GM23338 (cell line): ENCODE measurements around the gene CAPN14. TPM values are rescaled to one million over a fixed set of nuclear protein-coding genes. Genes with fewer than 3 reads are reported as not detected.

Experiments
- ATAC-seq: fragments of 200-7000 bp; cut with Tn5 transposase; 3 replicates; pipeline ENCODE4 v1.9.1; 2020
- DNase-seq: peaks from one replicate; pipeline ENCODE4 v3.0.0-alpha.2; 2015; ENCODE audit warnings: low spot score
- H2AFZ ChIP-seq: fragments of 200-600 bp; sonication (generic); 2 replicates; pipeline ENCODE4 v1.8.0; 2016; ENCODE audit warnings: antibody characterized with exemption, mild to moderate bottlenecking, moderate library complexity
- H3F3A ChIP-seq: fragments of 200-600 bp; sonication (generic); replicated peaks from 2 replicates; pipeline ENCODE4 v1.8.0; 2017; ENCODE audit warnings: antibody characterized with exemption, mixed run types, low read depth
- H3K27ac ChIP-seq: fragments of 200-600 bp; sonication (generic); 2 replicates; pipeline ENCODE4 v1.6.1; 2016; ENCODE audit warnings: low read depth
- H3K27me3 ChIP-seq: fragments of 200-600 bp; sonication (generic); 2 replicates; pipeline ENCODE4 v1.8.0; 2016; ENCODE audit warnings: mild to moderate bottlenecking, mixed run types, moderate library complexity; ENCODE audit not compliant: insufficient read depth
- H3K36me3 ChIP-seq: fragments of 200-600 bp; sonication (generic); 2 replicates; pipeline ENCODE4 v1.8.0; 2016; ENCODE audit warnings: mild to moderate bottlenecking; ENCODE audit not compliant: insufficient read depth
- H3K4me1 ChIP-seq: fragments of 200-600 bp; sonication (generic); 2 replicates; pipeline ENCODE4 v1.8.0; 2016; ENCODE audit warnings: mild to moderate bottlenecking, moderate library complexity; ENCODE audit not compliant: insufficient read depth
- H3K4me2 ChIP-seq: fragments of 200-600 bp; sonication (generic); 2 replicates; pipeline ENCODE4 v1.7.1; 2017; ENCODE audit warnings: mixed run types
- H3K4me3 ChIP-seq: fragments of 200-600 bp; sonication (generic); 2 replicates; pipeline ENCODE4 v1.6.1; 2016; ENCODE audit warnings: mixed run types
- H3K79me2 ChIP-seq: fragments of 200-600 bp; sonication (generic); replicated peaks from 2 replicates; pipeline ENCODE4 v1.8.0; 2017; ENCODE audit warnings: mild to moderate bottlenecking; ENCODE audit not compliant: insufficient read depth
- H3K9me2 ChIP-seq: fragments of 200-600 bp; sonication (generic); 2 replicates; pipeline ENCODE4 v1.8.0; 2017; ENCODE audit not compliant: insufficient read depth
- H4K20me1 ChIP-seq: fragments of 200-600 bp; sonication (generic); replicated peaks from 2 replicates; pipeline ENCODE4 v1.8.0; 2017; ENCODE audit warnings: mild to moderate bottlenecking; ENCODE audit not compliant: insufficient read depth
- H3K27ac Mint-ChIP-seq: 2 replicates; pipeline ENCODE4 v1.8.0; 2020; ENCODE audit warnings: inconsistent platforms, mild to moderate bottlenecking, moderate library complexity, mixed read lengths
- H3K27me3 Mint-ChIP-seq: 3 replicates; pipeline ENCODE4 v1.8.0; 2022; ENCODE audit warnings: low read depth, mild to moderate bottlenecking, moderate library complexity, mixed read lengths, inconsistent platforms; ENCODE audit not compliant: insufficient read depth, poor library complexity
- H3K36me3 Mint-ChIP-seq: 3 replicates; pipeline ENCODE4 v1.8.0; 2021; ENCODE audit warnings: low read depth, mild to moderate bottlenecking, inconsistent platforms, moderate library complexity, mixed read lengths
- H3K4me1 Mint-ChIP-seq: 3 replicates; pipeline ENCODE4 v1.8.0; 2020; ENCODE audit warnings: mild to moderate bottlenecking, inconsistent platforms, mixed read lengths
- H3K4me3 Mint-ChIP-seq: 3 replicates; pipeline ENCODE4 v1.8.0; 2021; ENCODE audit warnings: moderate library complexity, mild to moderate bottlenecking, inconsistent platforms, mixed read lengths
- H3K9me3 Mint-ChIP-seq: 3 replicates; pipeline ENCODE4 v1.8.0; 2020; ENCODE audit warnings: moderate library complexity, mild to moderate bottlenecking, inconsistent platforms, mixed read lengths
- CREB1 ChIP-seq: fragments of 250-450 bp; sonication (Bioruptor Pico); IDR thresholded peaks from 2 replicates; pipeline ENCODE4 v1.5.0; 2020; ENCODE audit warnings: low read depth, mild to moderate bottlenecking, moderate library complexity
- CTCF ChIP-seq, 2 experiments: fragments of 200-600 bp in 1 of 2; sonication (generic) in 1 of 2; conservative IDR thresholded peaks; 2 replicates each; pipeline versions ENCODE4 v1.5.1 to v1.6.1; 2016 to 2017; ENCODE audit warnings: antibody characterized with exemption in 2 of 2, low read depth in 2 of 2, mild to moderate bottlenecking in 2 of 2, moderate library complexity in 1 of 2
- EZH2 ChIP-seq: fragments of 200-600 bp; sonication (generic); IDR thresholded peaks from one replicate; pipeline ENCODE4 v1.8.0; 2017; ENCODE audit warnings: antibody characterized with exemption, mild to moderate bottlenecking, low read depth; ENCODE audit not compliant: unreplicated experiment
- EZH2phosphoT487 ChIP-seq: fragments of 200-600 bp; sonication (generic); IDR thresholded peaks from one replicate; pipeline ENCODE4 v1.8.1; 2018; ENCODE audit warnings: antibody characterized with exemption; ENCODE audit not compliant: unreplicated experiment
- JUNB ChIP-seq: IDR thresholded peaks from one replicate; pipeline ENCODE4 v1.6.1; 2016; ENCODE audit warnings: antibody characterized with exemption; ENCODE audit not compliant: unreplicated experiment
- NANOG ChIP-seq: IDR thresholded peaks from 2 replicates; pipeline ENCODE4 v1.6.1; 2016; ENCODE audit warnings: antibody characterized with exemption, borderline replicate concordance
- POLR2AphosphoS5 ChIP-seq: IDR thresholded peaks from 2 replicates; pipeline ENCODE4 v1.6.1; 2016; ENCODE audit warnings: antibody characterized with exemption, low read depth
- STAT1 ChIP-seq: IDR thresholded peaks from one replicate; pipeline ENCODE4 v1.6.1; 2016; ENCODE audit warnings: antibody characterized with exemption; ENCODE audit not compliant: unreplicated experiment
- ZNF114 ChIP-seq: fragments of 250-450 bp; sonication (Bioruptor Pico); IDR thresholded peaks from 2 replicates; pipeline ENCODE4 v1.5.0; 2020; ENCODE audit warnings: mild to moderate bottlenecking, moderate library complexity
- ZNF331 ChIP-seq: fragments of 250-450 bp; sonication (Bioruptor Pico); IDR thresholded peaks from 2 replicates; pipeline ENCODE4 v1.5.0; 2020; ENCODE audit warnings: low read depth, mild to moderate bottlenecking, moderate library complexity
- polyA plus RNA-seq: library from polyadenylated mRNA; unstranded; fragments of >200 nt; fragmentation: Nextera tagmentation; extraction: Ambion mirVana; gene quantifications from 2 replicates; pipeline ENCODE4 v1.2.1, GENCODE V29; 2016
- total RNA-seq: library from RNA; depleted of rRNA; stranded (reverse); fragments of >200 nt; shearing (Covaris generic); gene quantifications from 2 replicates; pipeline ENCODE4 v1.2.3, GENCODE V29; 2014
- TF ChIP-seq, protein P1 (sequence below): IDR thresholded peaks from 2 replicates; pipeline ENCODE4 v1.6.1; 2016; ENCODE audit warnings: antibody characterized with exemption
- TF ChIP-seq, protein P2 (sequence below): fragments of 250-450 bp; sonication (Bioruptor Pico); IDR thresholded peaks from 2 replicates; pipeline ENCODE4 v1.5.0; 2020; ENCODE audit warnings: mild to moderate bottlenecking, moderate library complexity

Gene CAPN14
- total and polyA plus RNA-seq, 2 experiments from 2014 or later, result 0.15 TPM; not detected in 1

DNA sequence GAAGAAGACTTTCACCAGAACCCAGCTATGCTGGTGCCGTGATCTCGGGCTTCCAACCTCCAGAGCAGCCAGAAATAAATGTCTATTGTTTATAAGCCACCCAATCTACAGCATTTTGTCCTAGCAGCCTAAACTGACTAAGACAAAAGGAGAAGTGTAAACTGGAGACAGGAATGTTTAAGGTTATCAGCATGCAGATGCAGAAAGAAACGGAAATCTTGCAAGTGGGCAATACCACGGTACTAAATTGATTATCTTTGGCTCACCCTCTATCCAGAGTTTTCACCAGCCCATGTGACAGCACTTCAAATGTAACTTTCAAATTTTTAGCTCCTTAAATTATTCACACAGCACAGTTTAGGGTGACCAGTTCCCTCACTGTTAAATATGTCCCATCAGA, 5.7 kb upstream of the CAPN14 start (continued):
- TF ChIP-seq CTCF (conservative IDR thresholded peaks at IDR 0.05; ENCODE audit: low read depth in 2 of 2) (no peak), EZH2phosphoT487 (no peak), STAT1 (no peak), JUNB (no peak), NANOG (no peak)
- TF ChIP-seq, protein P1, sequence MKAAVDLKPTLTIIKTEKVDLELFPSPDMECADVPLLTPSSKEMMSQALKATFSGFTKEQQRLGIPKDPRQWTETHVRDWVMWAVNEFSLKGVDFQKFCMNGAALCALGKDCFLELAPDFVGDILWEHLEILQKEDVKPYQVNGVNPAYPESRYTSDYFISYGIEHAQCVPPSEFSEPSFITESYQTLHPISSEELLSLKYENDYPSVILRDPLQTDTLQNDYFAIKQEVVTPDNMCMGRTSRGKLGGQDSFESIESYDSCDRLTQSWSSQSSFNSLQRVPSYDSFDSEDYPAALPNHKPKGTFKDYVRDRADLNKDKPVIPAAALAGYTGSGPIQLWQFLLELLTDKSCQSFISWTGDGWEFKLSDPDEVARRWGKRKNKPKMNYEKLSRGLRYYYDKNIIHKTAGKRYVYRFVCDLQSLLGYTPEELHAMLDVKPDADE, result no peak

- peaks cover 2% of the 10 kb centered on the region for H3K27me3 Mint-ChIP-seq
- H3K27ac Mint-ChIP-seq, result no peak overlapping the region
- TF ChIP-seq, protein P2, sequence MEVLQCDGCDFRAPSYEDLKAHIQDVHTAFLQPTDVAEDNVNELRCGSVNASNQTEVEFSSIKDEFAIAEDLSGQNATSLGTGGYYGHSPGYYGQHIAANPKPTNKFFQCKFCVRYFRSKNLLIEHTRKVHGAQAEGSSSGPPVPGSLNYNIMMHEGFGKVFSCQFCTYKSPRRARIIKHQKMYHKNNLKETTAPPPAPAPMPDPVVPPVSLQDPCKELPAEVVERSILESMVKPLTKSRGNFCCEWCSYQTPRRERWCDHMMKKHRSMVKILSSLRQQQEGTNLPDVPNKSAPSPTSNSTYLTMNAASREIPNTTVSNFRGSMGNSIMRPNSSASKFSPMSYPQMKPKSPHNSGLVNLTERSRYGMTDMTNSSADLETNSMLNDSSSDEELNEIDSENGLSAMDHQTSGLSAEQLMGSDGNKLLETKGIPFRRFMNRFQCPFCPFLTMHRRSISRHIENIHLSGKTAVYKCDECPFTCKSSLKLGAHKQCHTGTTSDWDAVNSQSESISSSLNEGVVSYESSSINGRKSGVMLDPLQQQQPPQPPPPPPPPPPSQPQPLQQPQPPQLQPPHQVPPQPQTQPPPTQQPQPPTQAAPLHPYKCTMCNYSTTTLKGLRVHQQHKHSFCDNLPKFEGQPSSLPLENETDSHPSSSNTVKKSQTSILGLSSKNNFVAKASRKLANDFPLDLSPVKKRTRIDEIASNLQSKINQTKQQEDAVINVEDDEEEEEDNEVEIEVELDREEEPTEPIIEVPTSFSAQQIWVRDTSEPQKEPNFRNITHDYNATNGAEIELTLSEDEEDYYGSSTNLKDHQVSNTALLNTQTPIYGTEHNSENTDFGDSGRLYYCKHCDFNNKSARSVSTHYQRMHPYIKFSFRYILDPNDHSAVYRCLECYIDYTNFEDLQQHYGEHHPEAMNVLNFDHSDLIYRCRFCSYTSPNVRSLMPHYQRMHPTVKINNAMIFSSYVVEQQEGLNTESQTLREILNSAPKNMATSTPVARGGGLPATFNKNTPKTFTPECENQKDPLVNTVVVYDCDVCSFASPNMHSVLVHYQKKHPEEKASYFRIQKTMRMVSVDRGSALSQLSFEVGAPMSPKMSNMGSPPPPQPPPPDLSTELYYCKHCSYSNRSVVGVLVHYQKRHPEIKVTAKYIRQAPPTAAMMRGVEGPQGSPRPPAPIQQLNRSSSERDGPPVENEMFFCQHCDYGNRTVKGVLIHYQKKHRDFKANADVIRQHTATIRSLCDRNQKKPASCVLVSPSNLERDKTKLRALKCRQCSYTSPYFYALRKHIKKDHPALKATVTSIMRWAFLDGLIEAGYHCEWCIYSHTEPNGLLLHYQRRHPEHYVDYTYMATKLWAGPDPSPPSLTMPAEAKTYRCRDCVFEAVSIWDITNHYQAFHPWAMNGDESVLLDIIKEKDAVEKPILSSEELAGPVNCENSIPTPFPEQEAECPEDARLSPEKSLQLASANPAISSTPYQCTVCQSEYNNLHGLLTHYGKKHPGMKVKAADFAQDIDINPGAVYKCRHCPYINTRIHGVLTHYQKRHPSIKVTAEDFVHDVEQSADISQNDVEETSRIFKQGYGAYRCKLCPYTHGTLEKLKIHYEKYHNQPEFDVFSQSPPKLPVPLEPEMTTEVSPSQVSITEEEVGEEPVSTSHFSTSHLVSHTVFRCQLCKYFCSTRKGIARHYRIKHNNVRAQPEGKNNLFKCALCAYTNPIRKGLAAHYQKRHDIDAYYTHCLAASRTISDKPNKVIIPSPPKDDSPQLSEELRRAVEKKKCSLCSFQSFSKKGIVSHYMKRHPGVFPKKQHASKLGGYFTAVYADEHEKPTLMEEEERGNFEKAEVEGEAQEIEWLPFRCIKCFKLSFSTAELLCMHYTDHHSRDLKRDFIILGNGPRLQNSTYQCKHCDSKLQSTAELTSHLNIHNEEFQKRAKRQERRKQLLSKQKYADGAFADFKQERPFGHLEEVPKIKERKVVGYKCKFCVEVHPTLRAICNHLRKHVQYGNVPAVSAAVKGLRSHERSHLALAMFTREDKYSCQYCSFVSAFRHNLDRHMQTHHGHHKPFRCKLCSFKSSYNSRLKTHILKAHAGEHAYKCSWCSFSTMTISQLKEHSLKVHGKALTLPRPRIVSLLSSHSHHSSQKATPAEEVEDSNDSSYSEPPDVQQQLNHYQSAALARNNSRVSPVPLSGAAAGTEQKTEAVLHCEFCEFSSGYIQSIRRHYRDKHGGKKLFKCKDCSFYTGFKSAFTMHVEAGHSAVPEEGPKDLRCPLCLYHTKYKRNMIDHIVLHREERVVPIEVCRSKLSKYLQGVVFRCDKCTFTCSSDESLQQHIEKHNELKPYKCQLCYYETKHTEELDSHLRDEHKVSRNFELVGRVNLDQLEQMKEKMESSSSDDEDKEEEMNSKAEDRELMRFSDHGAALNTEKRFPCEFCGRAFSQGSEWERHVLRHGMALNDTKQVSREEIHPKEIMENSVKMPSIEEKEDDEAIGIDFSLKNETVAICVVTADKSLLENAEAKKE (CRISPR knock-in tag), result no peak
- TF ChIP-seq ZNF114, result no peak
- no peak for TF ChIP-seq EZH2
- TF ChIP-seq ZNF331 (CRISPR knock-in tag), result no peak
- no peak for TF ChIP-seq CREB1 (CRISPR knock-in tag)
- no peak for TF ChIP-seq POLR2AphosphoS5
- TF ChIP-seq CTCF (conservative IDR thresholded peaks at IDR 0.05; ENCODE audit: low read depth in 2 of 2), result no peak
- TF ChIP-seq JUNB, result no peak
- TF ChIP-seq EZH2phosphoT487, result no peak
- no peak for TF ChIP-seq STAT1
- TF ChIP-seq, protein P1, result no peak
- TF ChIP-seq NANOG, result no peak
Measured at GRCh38 chr2:31222071-31222470, 4.8 kb upstream of the CAPN14 start.

More at GRCh38 chr2:31222071-31222470, 4.8 kb upstream of the CAPN14 start:
- DNase-seq (no peak), ATAC-seq (no peak)
- no peaks in the 10 kb centered on the region for H3K36me3 ChIP-seq
- no peaks in the 10 kb centered on the region for H4K20me1 ChIP-seq
- H3K4me1 Mint-ChIP-seq, result peaks cover 4% of the 10 kb centered on the region
- no peaks in the 10 kb centered on the region for H3K27me3 ChIP-seq
- no peaks in the 10 kb centered on the region for H3F3A ChIP-seq
- H3K36me3 Mint-ChIP-seq, result no peaks in the 10 kb centered on the region
- H3K27ac ChIP-seq, result no peak overlapping the region
- H3K4me1 ChIP-seq, result no peaks in the 10 kb centered on the region
- H3K4me3 Mint-ChIP-seq, result no peak overlapping the region
- H2AFZ ChIP-seq, result no peak overlapping the region
- no peaks in the 10 kb centered on the region for H3K79me2 ChIP-seq
- H3K4me3 ChIP-seq, result no peak overlapping the region
- H3K9me3 Mint-ChIP-seq, result no peaks in the 10 kb centered on the region
- H3K4me2 ChIP-seq, result no peak overlapping the region
- H3K9me2 ChIP-seq, result no peaks in the 10 kb centered on the region
